GM21447 (cell line): ENCODE results near the gene CEP19.

ENCODE experiments used
- ATAC-seq: cut with Tn5 transposase; IDR thresholded peaks from one replicate; pipeline ENCODE4 v1.9.1; 2021; ENCODE audit not compliant: unreplicated experiment

Gene CEP19

DNA sequence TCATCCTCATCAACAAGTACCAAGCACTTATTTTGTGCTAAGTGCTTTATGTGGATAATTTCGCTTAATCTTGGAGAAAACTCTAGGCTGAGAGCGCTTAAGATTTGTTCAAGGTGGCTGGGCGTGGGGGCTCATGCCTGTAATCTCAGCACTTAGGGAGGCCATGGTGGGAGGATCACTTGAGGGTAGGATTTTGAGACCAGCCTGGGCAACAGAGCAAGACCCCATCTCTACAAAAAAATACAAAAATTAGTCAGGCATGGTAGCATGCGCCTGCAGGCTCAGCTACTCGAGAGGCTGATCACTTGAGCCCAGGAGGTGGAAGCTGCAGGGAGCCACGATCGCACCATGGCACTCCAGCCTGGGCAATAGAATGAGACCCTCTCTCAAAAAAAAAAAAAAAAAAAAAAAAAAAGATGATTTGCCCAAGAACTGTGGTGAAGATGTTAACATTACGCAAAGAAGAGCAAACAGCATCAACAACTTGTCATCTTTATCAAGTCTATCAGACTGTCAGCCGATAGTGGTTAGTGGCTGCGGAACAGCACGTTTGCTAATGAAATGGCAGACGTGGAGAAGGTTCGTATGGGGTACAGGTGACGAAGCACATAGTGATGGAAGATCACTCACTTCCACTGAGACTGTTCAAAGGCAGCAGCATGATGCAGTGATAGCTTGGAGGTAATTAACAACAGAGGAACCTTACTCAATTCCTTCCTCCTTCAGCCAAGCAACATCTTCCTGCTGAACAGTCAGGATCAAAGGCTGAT lies 44.8 kb downstream of the CEP19 start:
- ATAC-seq = no peak

GRCh38 chr3:196666001-196666867 lies 45.8 kb downstream of the CEP19 start:
- no peak for ATAC-seq

DNA sequence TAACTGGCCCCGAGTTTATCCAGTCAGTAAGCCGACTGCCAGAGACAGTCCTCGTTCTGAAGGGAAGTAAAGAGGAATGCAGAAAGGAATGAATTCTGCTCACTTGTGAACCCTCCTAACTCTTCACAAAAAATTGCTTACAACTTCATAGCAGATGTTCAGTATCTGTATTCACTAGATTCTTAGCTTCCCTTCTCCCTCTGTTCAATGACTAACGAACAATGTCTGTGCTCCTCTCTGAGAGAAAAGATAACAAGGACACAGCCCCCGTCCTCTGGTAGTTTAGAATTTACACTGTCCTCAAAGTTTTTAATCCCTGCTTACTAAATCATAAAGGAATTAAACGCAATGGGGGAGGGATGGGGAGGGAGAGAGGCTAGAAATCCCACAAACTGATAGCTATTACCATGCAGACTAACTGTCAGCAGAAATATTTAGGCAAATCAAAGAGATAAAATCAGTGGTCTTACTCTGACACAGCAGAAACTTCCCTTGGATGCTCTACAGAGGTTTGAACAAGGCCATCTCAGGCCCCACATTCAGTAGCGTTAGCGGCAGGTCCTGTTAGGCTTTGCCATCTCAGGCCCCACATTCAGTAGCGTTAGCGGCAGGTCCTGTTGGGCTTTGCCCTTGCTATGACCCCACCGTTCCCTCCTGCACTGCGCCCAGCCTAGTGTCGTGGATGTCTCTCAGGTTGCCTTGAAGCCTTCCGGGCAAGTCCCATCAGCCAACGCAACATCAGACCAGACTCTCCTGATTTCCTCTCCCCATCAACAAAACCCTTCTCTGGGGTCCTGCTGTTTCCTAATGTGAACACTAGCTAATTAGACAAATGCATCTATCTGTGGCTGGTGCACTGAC lies 49.1 kb downstream of the CEP19 start:
- no peak for ATAC-seq

DNA sequence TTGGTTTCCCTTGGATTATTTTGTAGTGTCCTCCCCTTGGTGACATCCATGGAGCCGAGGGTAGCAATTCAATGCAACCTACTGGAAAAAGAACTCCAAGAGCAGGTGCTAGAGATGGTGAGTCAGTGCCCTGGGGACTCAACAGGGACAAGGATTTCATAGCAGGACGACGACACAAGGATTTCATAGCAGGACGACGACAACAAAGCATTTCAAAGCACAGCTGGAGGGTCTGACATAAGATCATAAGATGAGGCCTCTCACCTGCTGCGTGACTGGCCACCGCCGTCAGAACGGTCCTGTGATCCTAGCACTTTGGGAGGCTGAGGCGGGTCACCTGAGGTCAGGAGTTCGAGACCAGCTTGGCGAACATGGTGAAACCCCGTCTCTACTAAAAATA lies 50.0 kb downstream of the CEP19 start:
- no peak for ATAC-seq

DNA sequence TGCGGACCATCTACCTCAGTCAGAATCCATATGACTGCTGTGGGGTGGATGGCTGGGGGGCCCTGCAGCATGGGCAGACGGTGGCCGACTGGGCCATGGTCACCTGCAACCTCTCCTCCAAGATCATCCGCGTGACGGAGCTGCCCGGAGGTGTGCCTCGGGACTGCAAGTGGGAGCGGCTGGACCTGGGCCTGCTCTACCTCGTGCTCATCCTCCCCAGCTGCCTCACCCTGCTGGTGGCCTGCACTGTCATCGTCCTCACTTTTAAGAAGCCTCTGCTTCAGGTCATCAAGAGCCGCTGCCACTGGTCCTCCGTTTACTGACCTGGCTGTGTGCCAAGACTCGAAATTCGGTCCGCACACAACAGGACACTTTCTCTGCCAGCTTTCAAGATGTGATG lies 50.6 kb downstream of the CEP19 start:
- ATAC-seq = no peak

DNA sequence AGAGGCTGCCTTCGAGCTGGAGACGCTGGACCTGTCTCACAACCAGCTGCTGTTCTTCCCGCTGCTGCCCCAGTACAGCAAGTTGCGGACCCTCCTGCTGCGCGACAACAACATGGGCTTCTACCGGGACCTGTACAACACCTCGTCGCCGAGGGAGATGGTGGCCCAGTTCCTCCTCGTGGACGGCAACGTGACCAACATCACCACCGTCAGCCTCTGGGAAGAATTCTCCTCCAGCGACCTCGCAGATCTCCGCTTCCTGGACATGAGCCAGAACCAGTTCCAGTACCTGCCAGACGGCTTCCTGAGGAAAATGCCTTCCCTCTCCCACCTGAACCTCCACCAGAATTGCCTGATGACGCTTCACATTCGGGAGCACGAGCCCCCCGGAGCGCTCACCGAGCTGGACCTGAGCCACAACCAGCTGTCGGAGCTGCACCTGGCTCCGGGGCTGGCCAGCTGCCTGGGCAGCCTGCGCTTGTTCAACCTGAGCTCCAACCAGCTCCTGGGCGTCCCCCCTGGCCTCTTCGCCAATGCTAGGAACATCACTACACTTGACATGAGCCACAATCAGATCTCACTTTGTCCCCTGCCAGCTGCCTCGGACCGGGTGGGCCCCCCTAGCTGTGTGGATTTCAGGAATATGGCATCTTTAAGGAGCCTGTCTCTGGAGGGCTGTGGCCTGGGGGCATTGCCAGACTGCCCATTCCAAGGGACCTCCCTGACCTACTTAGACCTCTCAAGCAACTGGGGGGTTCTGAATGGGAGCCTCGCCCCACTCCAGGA lies 51.5 kb downstream of the CEP19 start:
- no peak for ATAC-seq

DNA sequence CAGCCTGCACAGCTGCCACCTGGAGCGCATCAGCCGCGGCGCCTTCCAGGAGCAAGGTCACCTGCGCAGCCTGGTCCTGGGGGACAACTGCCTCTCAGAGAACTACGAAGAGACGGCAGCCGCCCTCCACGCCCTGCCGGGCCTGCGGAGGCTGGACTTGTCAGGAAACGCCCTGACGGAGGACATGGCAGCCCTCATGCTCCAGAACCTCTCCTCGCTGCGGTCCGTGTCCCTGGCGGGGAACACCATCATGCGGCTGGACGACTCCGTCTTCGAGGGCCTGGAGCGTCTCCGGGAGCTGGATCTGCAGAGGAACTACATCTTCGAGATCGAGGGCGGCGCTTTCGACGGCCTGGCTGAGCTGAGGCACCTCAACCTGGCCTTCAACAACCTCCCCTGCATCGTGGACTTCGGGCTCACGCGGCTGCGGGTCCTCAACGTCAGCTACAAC lies 52.1 kb downstream of the CEP19 start:
- ATAC-seq = no peak
